M059J (cell line): Measurements from ENCODE around the gene BST1. TPM values are rescaled to one million over a fixed set of nuclear protein-coding genes. Genes with fewer than 3 reads are reported as not detected.

ENCODE experiments used
- DNase-seq: peaks from one replicate; pipeline ENCODE4 v3.0.0-alpha.2; 2012; ENCODE audit warnings: low read depth
- total RNA-seq: library from RNA; depleted of rRNA; stranded (reverse); fragments of >200 nt; shearing (Covaris generic); gene quantifications from 2 replicates; pipeline ENCODE4 v1.2.3, GENCODE V29; 2014

The BST1 gene
- total RNA-seq, 1 experiment from 2014 or later = 8.6 TPM

- DNase-seq = no peak
These were observed 26.8 kb upstream of the BST1 start for GRCh38 chr4:15676039-15676438.

- no peak for DNase-seq
These were observed 26.0 kb upstream of the BST1 start for GRCh38 chr4:15676899-15677298.

GRCh38 chr4:15677507-15677988 lies 25.3 kb upstream of the BST1 start:
- DNase-seq = peak; percentile 95

GRCh38 chr4:15681067-15681371 lies 21.8 kb upstream of the BST1 start:
- no peak for DNase-seq

- DNase-seq = peak; percentile 99
These were observed 21.3 kb upstream of the BST1 start, which contains the start of gene FAM200B for GRCh38 chr4:15681372-15682241. Gene FAM200B (plus strand): TSS chr4:15681827. CDS start chr4:15686978, 5,151 bp downstream.

GRCh38 chr4:15682242-15683142 lies 20.4 kb upstream of the BST1 start:
- no peak for DNase-seq

- DNase-seq = no peak
These were observed 19.7 kb upstream of the BST1 start for GRCh38 chr4:15683143-15683495.

- DNase-seq = no peak
These were observed 18.4 kb upstream of the BST1 start for GRCh38 chr4:15684498-15684897.

- no peak for DNase-seq
These were observed 14.8 kb upstream of the BST1 start for GRCh38 chr4:15688051-15688450.

- DNase-seq = peak; percentile 27
These were observed 13.3 kb upstream of the BST1 start for GRCh38 chr4:15689540-15689939.

GRCh38 chr4:15690020-15690809 lies 12.7 kb upstream of the BST1 start:
- peak; percentile 96 for DNase-seq

GRCh38 chr4:15691346-15692135 lies 11.3 kb upstream of the BST1 start:
- peak; percentile 71 for DNase-seq

GRCh38 chr4:15692602-15693001 lies 10.3 kb upstream of the BST1 start:
- DNase-seq = no peak

- DNase-seq = no peak
These were observed 8.4 kb upstream of the BST1 start for GRCh38 chr4:15694431-15694830.

- DNase-seq = peak; percentile 98
These were observed 7.6 kb upstream of the BST1 start for GRCh38 chr4:15695240-15695699.

GRCh38 chr4:15695729-15696128 lies 7.1 kb upstream of the BST1 start:
- no peak for DNase-seq

- no peak for DNase-seq
These were observed 6.0 kb upstream of the BST1 start for GRCh38 chr4:15696866-15697265.

- DNase-seq = no peak
These were observed 574 bp downstream of the BST1 start for GRCh38 chr4:15703439-15703838.

GRCh38 chr4:15704129-15704528 lies 1.3 kb downstream of the BST1 start:
- DNase-seq = no peak

GRCh38 chr4:15706646-15707362 lies 3.9 kb downstream of the BST1 start:
- DNase-seq = no peak
